MM.1S (cell line): ENCODE measurements around the gene TBC1D7.
"Not testable (repeated sequence)": the region's sequence is repeated elsewhere in the genome, so short reads cannot be mapped to it uniquely, and the experiment has no call there.

ENCODE experiments used
- DNase-seq: peaks from one replicate; pipeline ENCODE4 v3.0.0-alpha.2; 2015
- H2AFZ ChIP-seq: fragments of 300-600 bp; sonication (generic); 2 replicates; pipeline ENCODE4 v1.6.0; 2016; ENCODE audit warnings: antibody characterized with exemption, low read length
- H3F3A ChIP-seq: fragments of 300-600 bp; sonication (generic); 2 replicates; pipeline ENCODE4 v1.6.1; 2016; ENCODE audit warnings: mild to moderate bottlenecking, antibody characterized with exemption, low read length, moderate library complexity, mixed read lengths; ENCODE audit not compliant: insufficient read depth
- H3K27ac ChIP-seq: fragments of 300-600 bp; sonication (generic); 2 replicates; pipeline ENCODE4 v1.5.1; 2016; ENCODE audit warnings: mild to moderate bottlenecking, low read length
- H3K27me3 ChIP-seq: fragments of 300-600 bp; sonication (generic); replicated peaks from 2 replicates; pipeline ENCODE4 v1.6.0; 2016; ENCODE audit warnings: low read length; ENCODE audit not compliant: insufficient read depth
- H3K36me3 ChIP-seq: fragments of 300-600 bp; sonication (generic); replicated peaks from 2 replicates; pipeline ENCODE4 v1.6.1; 2016; ENCODE audit warnings: mild to moderate bottlenecking, low read length, mixed read lengths; ENCODE audit not compliant: insufficient read depth
- H3K4me1 ChIP-seq: fragments of 300-600 bp; sonication (generic); 2 replicates; pipeline ENCODE4 v1.6.1; 2016; ENCODE audit warnings: low read length, mixed read lengths
- H3K4me2 ChIP-seq: fragments of 300-600 bp; sonication (generic); 2 replicates; pipeline ENCODE4 v1.6.0; 2016; ENCODE audit warnings: low read depth, low read length
- H3K4me3 ChIP-seq: fragments of 300-600 bp; sonication (generic); 2 replicates; pipeline ENCODE4 v1.5.1; 2016; ENCODE audit warnings: low read length, mixed read lengths
- H3K79me2 ChIP-seq: fragments of 300-600 bp; sonication (generic); 2 replicates; pipeline ENCODE4 v1.6.1; 2016; ENCODE audit warnings: mixed run types, low read length, mixed read lengths
- H3K9ac ChIP-seq: fragments of 300-600 bp; sonication (generic); 2 replicates; pipeline ENCODE4 v1.6.1; 2016; ENCODE audit warnings: low read length, mixed read lengths
- H3K9me2 ChIP-seq: fragments of 300-600 bp; sonication (generic); replicated peaks from 2 replicates; pipeline ENCODE4 v1.6.1; 2016; ENCODE audit warnings: mild to moderate bottlenecking, low read length, mixed read lengths; ENCODE audit not compliant: insufficient read depth
- H3K9me3 ChIP-seq: fragments of 300-600 bp; sonication (generic); replicated peaks from 2 replicates; pipeline ENCODE4 v1.6.1; 2016; ENCODE audit warnings: mild to moderate bottlenecking, low read length, mixed read lengths; ENCODE audit not compliant: insufficient read depth
- H4K20me1 ChIP-seq: fragments of 300-600 bp; sonication (generic); 2 replicates; pipeline ENCODE4 v1.6.1; 2016; ENCODE audit warnings: mild to moderate bottlenecking, low read length, moderate library complexity, mixed read lengths; ENCODE audit not compliant: insufficient read depth
- EZH2 ChIP-seq: fragments of 300-600 bp; sonication (generic); optimal IDR thresholded peaks from 2 replicates; pipeline ENCODE3; 2017; ENCODE audit warnings: low read depth, mild to moderate bottlenecking, antibody characterized with exemption, low read length, mixed read lengths
- EZH2phosphoT487 ChIP-seq: fragments of 300-600 bp; sonication (generic); IDR thresholded peaks from 2 replicates; pipeline ENCODE4 v1.6.1; 2018; ENCODE audit warnings: antibody characterized with exemption, low read length
- TF ChIP-seq, protein P1 (sequence below): fragments of 300-600 bp; sonication (generic); IDR thresholded peaks from 2 replicates; pipeline ENCODE4 v1.5.1; 2016; ENCODE audit warnings: antibody characterized with exemption, low read length, mixed read lengths

The TBC1D7 gene

DNA sequence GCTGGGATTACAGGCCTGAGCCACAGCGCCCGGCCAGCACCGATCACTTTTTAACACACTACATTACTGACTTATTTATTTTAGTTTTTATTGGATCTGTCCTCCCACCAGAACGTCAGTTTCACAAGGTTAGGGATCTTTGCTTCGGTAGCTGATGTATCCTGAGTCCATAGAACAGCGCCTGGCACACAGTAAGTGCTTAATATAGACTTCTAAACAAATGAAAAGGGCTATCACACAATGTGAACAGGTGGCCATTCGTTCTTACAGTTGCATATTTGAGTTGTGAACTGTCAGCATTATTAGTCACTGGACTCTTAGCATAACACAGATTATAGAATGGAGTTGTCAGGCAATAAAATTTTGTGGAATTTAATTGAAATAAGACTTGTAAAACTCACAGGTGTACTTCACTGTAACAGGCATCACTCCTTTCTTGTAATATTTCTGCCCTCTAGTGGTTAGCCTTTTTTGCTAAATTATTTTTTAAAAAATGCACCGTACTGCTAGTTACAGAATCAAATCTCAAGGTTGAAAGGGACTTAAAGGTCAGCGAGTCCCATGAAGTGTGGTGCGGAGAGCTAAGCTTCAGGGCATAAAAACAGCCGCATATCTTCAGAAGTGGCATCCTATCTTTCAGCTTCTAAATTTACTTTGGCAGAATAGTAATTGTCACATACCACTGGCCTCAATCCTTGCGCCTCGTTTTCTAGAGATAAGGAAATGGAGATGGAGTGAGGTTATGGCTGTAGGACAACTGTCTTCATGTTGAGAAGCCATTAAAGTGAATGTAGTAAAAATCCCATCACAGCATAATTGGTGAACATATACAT, 3.4 kb upstream of the TBC1D7 start:
- peak; percentile 57 for DNase-seq
- TF ChIP-seq EZH2phosphoT487 = no peak
- TF ChIP-seq, protein P1, sequence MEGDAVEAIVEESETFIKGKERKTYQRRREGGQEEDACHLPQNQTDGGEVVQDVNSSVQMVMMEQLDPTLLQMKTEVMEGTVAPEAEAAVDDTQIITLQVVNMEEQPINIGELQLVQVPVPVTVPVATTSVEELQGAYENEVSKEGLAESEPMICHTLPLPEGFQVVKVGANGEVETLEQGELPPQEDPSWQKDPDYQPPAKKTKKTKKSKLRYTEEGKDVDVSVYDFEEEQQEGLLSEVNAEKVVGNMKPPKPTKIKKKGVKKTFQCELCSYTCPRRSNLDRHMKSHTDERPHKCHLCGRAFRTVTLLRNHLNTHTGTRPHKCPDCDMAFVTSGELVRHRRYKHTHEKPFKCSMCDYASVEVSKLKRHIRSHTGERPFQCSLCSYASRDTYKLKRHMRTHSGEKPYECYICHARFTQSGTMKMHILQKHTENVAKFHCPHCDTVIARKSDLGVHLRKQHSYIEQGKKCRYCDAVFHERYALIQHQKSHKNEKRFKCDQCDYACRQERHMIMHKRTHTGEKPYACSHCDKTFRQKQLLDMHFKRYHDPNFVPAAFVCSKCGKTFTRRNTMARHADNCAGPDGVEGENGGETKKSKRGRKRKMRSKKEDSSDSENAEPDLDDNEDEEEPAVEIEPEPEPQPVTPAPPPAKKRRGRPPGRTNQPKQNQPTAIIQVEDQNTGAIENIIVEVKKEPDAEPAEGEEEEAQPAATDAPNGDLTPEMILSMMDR = peak; percentile 57
- H3K4me2 ChIP-seq = no peak overlapping the region
- no peak overlapping the region for H3K27ac ChIP-seq
- no peaks in the 10 kb centered on the region for H3K9me3 ChIP-seq
- peaks cover 30% of the 10 kb centered on the region for H3K4me1 ChIP-seq
- H3F3A ChIP-seq = peaks cover 16% of the 10 kb centered on the region
- no peaks in the 10 kb centered on the region for H3K27me3 ChIP-seq
- no peaks in the 10 kb centered on the region for H3K9me2 ChIP-seq
- peaks cover 9% of the 10 kb centered on the region for H3K79me2 ChIP-seq
- no peaks in the 10 kb centered on the region for H4K20me1 ChIP-seq
- H2AFZ ChIP-seq = no peak overlapping the region
- no peak overlapping the region for H3K4me3 ChIP-seq
- H3K9ac ChIP-seq = no peak overlapping the region
- H3K36me3 ChIP-seq = no peaks in the 10 kb centered on the region

DNA sequence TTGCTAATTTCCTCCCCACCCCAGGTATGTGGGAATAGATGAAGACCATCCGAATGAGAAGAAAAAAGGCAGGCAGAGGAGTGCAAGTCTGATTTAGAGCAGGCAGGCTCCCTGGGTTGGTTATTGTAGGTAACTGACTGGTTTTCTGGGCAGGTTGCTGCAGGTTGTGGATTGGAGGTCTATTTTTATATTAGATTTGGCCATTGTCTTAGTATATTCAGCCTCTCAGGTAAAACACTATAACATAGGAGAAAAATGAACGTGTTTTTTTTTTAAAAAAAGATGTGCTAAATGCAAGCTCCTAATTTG, 492 bp upstream of the TBC1D7 start:
- Histone ChIP-seq H3K4me2 (peak overlapping the region; percentile 95), H3K4me3 (peak overlapping the region; percentile 68), H3K9me2 (no peaks in the 10 kb centered on the region), H3K27ac (peak overlapping the region; percentile 80), H3K4me1 (peaks cover 32% of the 10 kb centered on the region), H3K9ac (peak overlapping the region; percentile 87), H3K27me3 (no peaks in the 10 kb centered on the region), H3F3A (peaks cover 16% of the 10 kb centered on the region), H3K9me3 (no peaks in the 10 kb centered on the region), H3K79me2 (peaks cover 18% of the 10 kb centered on the region), H2AFZ (peak overlapping the region; percentile 88), H3K36me3 (no peaks in the 10 kb centered on the region), H4K20me1 (no peaks in the 10 kb centered on the region)
- TF ChIP-seq EZH2phosphoT487 (no peak), EZH2 (no peak)
- TF ChIP-seq, protein P1 = no peak
- no peak for DNase-seq

DNA sequence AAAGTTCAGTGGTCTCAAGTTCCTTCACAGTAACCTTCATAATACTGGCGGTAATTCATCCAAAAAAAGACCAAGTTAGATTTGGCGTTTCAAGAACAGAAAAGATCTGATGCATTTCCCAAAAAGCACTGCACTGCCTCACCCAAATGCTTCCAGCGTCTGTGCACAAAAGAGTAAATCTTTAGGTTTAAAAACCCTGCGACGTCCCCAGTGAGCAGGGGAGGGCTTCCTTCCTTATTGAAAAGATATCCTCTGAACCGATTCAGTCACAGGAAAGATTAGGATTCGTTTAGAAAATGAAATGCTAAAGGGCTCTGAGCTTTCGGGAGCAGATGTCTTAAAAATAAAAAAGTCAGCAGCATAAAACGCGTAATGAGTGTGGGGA, 654 bp downstream of the TBC1D7 start:
- Histone ChIP-seq H2AFZ (peak overlapping the region; percentile 47), H3K9me3 (no peaks in the 10 kb centered on the region), H3K27me3 (no peaks in the 10 kb centered on the region), H3K36me3 (no peaks in the 10 kb centered on the region), H3K79me2 (peaks cover 18% of the 10 kb centered on the region), H3K27ac (peak overlapping the region; percentile 80), H3K9ac (peak overlapping the region; percentile 87), H3K4me2 (peak overlapping the region; percentile 66), H3K4me3 (peak overlapping the region; percentile 68), H3K4me1 (peaks cover 32% of the 10 kb centered on the region), H3K9me2 (no peaks in the 10 kb centered on the region), H3F3A (peaks cover 16% of the 10 kb centered on the region), H4K20me1 (no peaks in the 10 kb centered on the region)
- peak; percentile 40 for DNase-seq
- TF ChIP-seq, protein P1 = no peak
- no peak for TF ChIP-seq EZH2
- no peak for TF ChIP-seq EZH2phosphoT487

DNA sequence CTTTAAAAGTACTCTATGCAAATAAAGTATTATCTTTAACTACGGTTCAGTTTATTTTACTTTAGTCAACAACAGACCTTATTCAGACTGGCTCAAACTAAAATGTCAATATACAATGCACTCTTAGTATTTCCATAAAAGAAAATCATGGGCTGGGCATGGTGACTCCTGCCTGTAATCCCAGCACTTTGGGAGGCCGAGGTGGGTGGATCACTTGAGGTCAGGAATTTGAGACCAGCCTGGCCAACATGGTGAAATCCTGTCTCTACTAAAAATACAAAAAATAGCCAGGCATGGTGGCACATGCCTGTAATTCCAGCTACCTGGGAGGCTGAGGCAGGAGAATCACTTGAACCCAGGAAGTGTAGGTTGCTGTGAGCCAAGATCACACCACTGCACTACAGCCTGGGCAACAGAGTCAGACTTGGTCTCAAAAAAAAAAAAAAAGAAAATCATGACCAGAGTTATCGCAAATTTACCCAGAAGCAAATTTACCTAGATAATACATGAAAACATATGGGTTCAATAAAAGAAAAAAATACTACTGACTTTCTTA, 2.2 kb downstream of the TBC1D7 start:
- not testable (repeated sequence) for H3K4me3 ChIP-seq, DNase-seq, H3K27ac ChIP-seq, H4K20me1 ChIP-seq, H2AFZ ChIP-seq, H3K9ac ChIP-seq, H3K36me3 ChIP-seq, H3K4me2 ChIP-seq, H3K9me2 ChIP-seq, H3K27me3 ChIP-seq, H3K9me3 ChIP-seq
- H3K79me2 ChIP-seq = peaks cover 18% of the 10 kb centered on the region
- peaks cover 25% of the 10 kb centered on the region for H3K4me1 ChIP-seq
- peaks cover 16% of the 10 kb centered on the region for H3F3A ChIP-seq
